Trophoblast cell (in vitro differentiated cells and primary cell): ENCODE data around the gene LDB2.

ENCODE experiments used
- DNase-seq, 2 donors: peaks; one replicate each; pipeline ENCODE4 v3.0.0-alpha.2; 2016
- H2AFZ ChIP-seq: 2 replicates; pipeline ENCODE4 v1.6.1; 2013; ENCODE audit warnings: low read length, moderate library complexity, mild to moderate bottlenecking; ENCODE audit not compliant: insufficient read depth, poor library complexity
- H2AK5ac ChIP-seq: 2 replicates; pipeline ENCODE4 v1.6.1; 2013; ENCODE audit warnings: mild to moderate bottlenecking, low read length
- H2BK120ac ChIP-seq: 2 replicates; pipeline ENCODE4 v1.6.1; 2013; ENCODE audit warnings: low read length, mild to moderate bottlenecking, moderate library complexity; ENCODE audit not compliant: insufficient read depth, poor library complexity
- H2BK12ac ChIP-seq: 2 replicates; pipeline ENCODE4 v1.6.1; 2013; ENCODE audit warnings: mild to moderate bottlenecking, low read length, moderate library complexity
- H2BK5ac ChIP-seq: 2 replicates; pipeline ENCODE4 v1.6.1; 2013; ENCODE audit warnings: low read length, low read depth, moderate library complexity, mild to moderate bottlenecking; ENCODE audit not compliant: poor library complexity
- H3K14ac ChIP-seq: 2 replicates; pipeline ENCODE4 v1.6.1; 2013; ENCODE audit warnings: mild to moderate bottlenecking, low read length
- H3K18ac ChIP-seq: 2 replicates; pipeline ENCODE4 v1.6.1; 2013; ENCODE audit warnings: mild to moderate bottlenecking, low read length
- H3K23ac ChIP-seq: 2 replicates; pipeline ENCODE4 v1.6.1; 2013; ENCODE audit warnings: low read length
- H3K27ac ChIP-seq: 2 replicates; pipeline ENCODE4 v1.5.1; 2013; ENCODE audit warnings: low read depth, mild to moderate bottlenecking, inconsistent platforms, low read length, moderate library complexity
- H3K27me3 ChIP-seq: 2 replicates; pipeline ENCODE4 v1.6.1; 2013; ENCODE audit warnings: inconsistent platforms, mild to moderate bottlenecking, low read length, moderate library complexity; ENCODE audit not compliant: insufficient read depth
- H3K36me3 ChIP-seq, 2 experiments: 1 replicate in 1 of 2; 2 replicates in 1 of 2; pipeline ENCODE4 v1.6.1; 2013; ENCODE audit warnings: low read length in 2 of 2, mild to moderate bottlenecking in 2 of 2, moderate library complexity in 1 of 2; ENCODE audit not compliant: insufficient read depth in 2 of 2, control insufficient read depth in 1 of 2
- H3K4ac ChIP-seq: 2 replicates; pipeline ENCODE4 v1.6.1; 2013; ENCODE audit warnings: low read depth, mild to moderate bottlenecking, low read length, moderate library complexity
- H3K4me1 ChIP-seq, 2 experiments: 1 replicate in 1 of 2; 2 replicates in 1 of 2; pipeline ENCODE4 v1.6.1; 2013; ENCODE audit warnings: low read length in 2 of 2, mild to moderate bottlenecking in 2 of 2, moderate library complexity in 1 of 2; ENCODE audit not compliant: insufficient read depth in 2 of 2, control insufficient read depth in 1 of 2
- H3K4me2 ChIP-seq: 2 replicates; pipeline ENCODE4 v1.6.1; 2013; ENCODE audit warnings: inconsistent platforms, mild to moderate bottlenecking, low read length, moderate library complexity
- H3K4me3 ChIP-seq: 2 replicates; pipeline ENCODE4 v1.5.1; 2013; ENCODE audit warnings: mild to moderate bottlenecking, low read depth, low read length, inconsistent platforms
- H3K79me1 ChIP-seq: one replicate; pipeline ENCODE4 v1.6.1; 2013; ENCODE audit warnings: low read length
- H3K79me2 ChIP-seq: 2 replicates; pipeline ENCODE4 v1.6.1; 2013; ENCODE audit warnings: low read length, mild to moderate bottlenecking; ENCODE audit not compliant: control insufficient read depth, insufficient read depth, poor library complexity
- H3K9ac ChIP-seq: 2 replicates; pipeline ENCODE4 v1.6.1; 2013; ENCODE audit warnings: mild to moderate bottlenecking, low read length
- H3K9me3 ChIP-seq: 2 replicates; pipeline ENCODE4 v1.6.1; 2013; ENCODE audit warnings: low read depth, mild to moderate bottlenecking, control low read depth, inconsistent platforms, low read length; ENCODE audit not compliant: insufficient read depth
- H4K12ac ChIP-seq: 2 replicates; pipeline ENCODE4 v1.6.1; 2013; ENCODE audit warnings: low read depth, mild to moderate bottlenecking, low read length, moderate library complexity
- H4K8ac ChIP-seq: 2 replicates; pipeline ENCODE4 v1.6.1; 2013; ENCODE audit warnings: low read depth, mild to moderate bottlenecking, low read length, moderate library complexity
- H4K91ac ChIP-seq: one replicate; pipeline ENCODE4 v1.6.1; 2013; ENCODE audit warnings: low read depth, mild to moderate bottlenecking, low read length, moderate library complexity
- WGBS: extraction: QIAGEN DNeasy Blood & Tissue Kit; methylation state at CpG from one replicate; pipeline ENCODE4 v1.1.7; 2013; ENCODE audit warnings: missing lambda C conversion rate; ENCODE audit not compliant: insufficient read length, insufficient coverage; ENCODE audit errors: extremely low coverage; 5-methylcytosine and 5-hydroxymethylcytosine counted together

Gene LDB2

GRCh38 chr4:16655111-16655510, 243.3 kb downstream of the LDB2 start:
- Histone ChIP-seq H3K9me3 (no peaks in the 10 kb centered on the region), H4K91ac (no peak overlapping the region), H3K23ac (no peak overlapping the region), H3K79me1 (no peaks in the 10 kb centered on the region), H3K9ac (no peak overlapping the region), H3K18ac (no peak overlapping the region), H3K4me3 (no peak overlapping the region), H3K14ac (no peak overlapping the region), H4K8ac (no peak overlapping the region), H3K4me1 (no peaks in the 10 kb centered on the region), H2AK5ac (no peak overlapping the region), H3K79me2 (no peaks in the 10 kb centered on the region), H3K4me2 (no peak overlapping the region), H3K27me3 (no peaks in the 10 kb centered on the region), H3K27ac (no peak overlapping the region), H2BK5ac (no peak overlapping the region), H2BK120ac (no peak overlapping the region), H4K12ac (no peak overlapping the region), H2AFZ (no peak overlapping the region), H2BK12ac (no peak overlapping the region), H3K36me3 (no peaks in the 10 kb centered on the region), H3K4ac (no peak overlapping the region)
- WGBS: no CpG with 5 or more reads among the region's 3 CpGs
- DNase-seq: no peak

GRCh38 chr4:16652732-16653305, 245.6 kb downstream of the LDB2 start:
- Histone ChIP-seq H2AFZ (no peak overlapping the region), H4K8ac (no peak overlapping the region), H3K4ac (no peak overlapping the region), H3K4me2 (no peak overlapping the region), H4K12ac (no peak overlapping the region), H3K4me1 (no peaks in the 10 kb centered on the region), H3K4me3 (no peak overlapping the region), H3K23ac (no peak overlapping the region), H3K14ac (no peak overlapping the region), H3K9me3 (no peaks in the 10 kb centered on the region), H4K91ac (no peak overlapping the region), H2AK5ac (no peak overlapping the region), H2BK120ac (no peak overlapping the region), H3K27ac (no peak overlapping the region), H2BK5ac (no peak overlapping the region), H3K36me3 (no peaks in the 10 kb centered on the region), H3K79me2 (no peaks in the 10 kb centered on the region), H3K27me3 (no peaks in the 10 kb centered on the region), H3K18ac (no peak overlapping the region), H3K9ac (no peak overlapping the region), H3K79me1 (no peaks in the 10 kb centered on the region), H2BK12ac (no peak overlapping the region)
- no peak for DNase-seq
- no CpG with 5 or more reads among the region's 8 CpGs for whole genome bisulfite sequencing

DNA sequence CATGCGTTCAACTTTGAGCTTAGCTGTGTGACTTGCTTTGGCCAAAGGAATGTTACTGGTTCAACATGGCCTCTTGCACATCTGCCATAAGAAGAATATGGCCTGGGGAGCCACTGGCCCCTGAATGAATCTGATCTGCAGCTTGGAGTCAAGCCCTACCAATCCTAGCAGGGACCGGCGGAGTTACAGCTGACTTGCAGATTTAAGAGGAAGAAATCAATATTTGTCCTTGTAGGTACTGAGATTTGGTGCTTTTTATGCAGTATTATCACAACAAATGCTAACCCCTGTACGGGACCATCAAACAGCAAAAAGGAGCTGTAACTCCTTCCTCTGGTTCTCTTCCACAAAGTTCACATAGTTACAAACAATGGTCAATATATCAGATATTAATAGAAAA, 252.0 kb downstream of the LDB2 start:
- WGBS: no CpG with 5 or more reads among the region's 4 CpGs
- H3K79me2 ChIP-seq: no peaks in the 10 kb centered on the region

DNA sequence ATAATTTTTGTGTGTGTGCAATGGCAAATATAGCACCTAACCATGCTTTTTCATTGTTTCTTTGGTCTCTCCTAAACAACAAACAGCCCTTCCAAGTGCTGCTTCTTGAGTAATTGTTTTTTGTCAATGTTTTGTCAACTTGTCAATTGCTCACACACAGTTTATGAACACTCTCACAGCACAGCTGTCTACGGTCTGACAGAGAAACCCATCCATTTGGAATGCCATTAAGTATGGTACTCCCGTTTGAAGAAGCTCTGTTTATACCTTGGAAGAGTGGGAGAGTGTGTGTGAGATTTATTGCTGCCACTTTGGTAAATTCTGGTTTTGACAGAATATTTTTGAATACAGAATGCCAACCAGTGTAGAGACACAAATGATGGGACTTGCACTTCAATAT, 254.6 kb downstream of the LDB2 start:
- H3K4ac ChIP-seq: no peak overlapping the region
- H2AFZ ChIP-seq: no peak overlapping the region
- H2BK5ac ChIP-seq: no peak overlapping the region
- no peak overlapping the region for H3K9ac ChIP-seq
- no peak overlapping the region for H2AK5ac ChIP-seq
- no peak for DNase-seq
- H3K27ac ChIP-seq: no peak overlapping the region
- H3K27me3 ChIP-seq: no peaks in the 10 kb centered on the region
- H3K9me3 ChIP-seq: no peaks in the 10 kb centered on the region
- H3K18ac ChIP-seq: no peak overlapping the region
- no peaks in the 10 kb centered on the region for H3K4me1 ChIP-seq
- H3K23ac ChIP-seq: no peak overlapping the region
- H3K79me1 ChIP-seq: no peaks in the 10 kb centered on the region
- H3K79me2 ChIP-seq: no peaks in the 10 kb centered on the region
- H3K4me2 ChIP-seq: no peak overlapping the region
- no peak overlapping the region for H4K8ac ChIP-seq
- H4K91ac ChIP-seq: no peak overlapping the region
- H3K4me3 ChIP-seq: no peak overlapping the region
- no peak overlapping the region for H2BK12ac ChIP-seq
- no peak overlapping the region for H2BK120ac ChIP-seq
- no CpG with 5 or more reads among the region's 2 CpGs for WGBS
- no peaks in the 10 kb centered on the region for H3K36me3 ChIP-seq
- no peak overlapping the region for H3K14ac ChIP-seq
- H4K12ac ChIP-seq: no peak overlapping the region

More for the DNA sequence above, 252.0 kb downstream of the LDB2 start:
- Histone ChIP-seq H3K79me1 (no peaks in the 10 kb centered on the region), H3K14ac (no peak overlapping the region), H3K4me1 (no peaks in the 10 kb centered on the region), H3K4me3 (no peak overlapping the region), H2AFZ (no peak overlapping the region), H3K9ac (no peak overlapping the region), H3K4ac (no peak overlapping the region), H3K9me3 (no peaks in the 10 kb centered on the region), H3K4me2 (no peak overlapping the region), H4K12ac (no peak overlapping the region), H3K27me3 (no peaks in the 10 kb centered on the region), H2BK120ac (no peak overlapping the region), H2BK5ac (no peak overlapping the region), H2AK5ac (no peak overlapping the region), H3K36me3 (no peaks in the 10 kb centered on the region), H4K8ac (no peak overlapping the region), H3K18ac (no peak overlapping the region), H2BK12ac (no peak overlapping the region), H3K23ac (no peak overlapping the region), H3K27ac (no peak overlapping the region), H4K91ac (no peak overlapping the region)
- no peak for DNase-seq
